Nucleus accumbens (tissue), 56 donors: ENCODE data around the gene PVRIG.
"Not testable (repeated sequence)": the region's sequence is repeated elsewhere in the genome, so short reads cannot be mapped to it uniquely, and the experiment has no call there.

Experiments used
- DNase-seq, 56 donors: peaks; one replicate each; lab custom pipeline; 2025; lab: John Stamatoyannopoulos, UW

The PVRIG gene

GRCh38 chr7:100223376-100223927 lies 3.7 kb downstream of the PVRIG start:
- not testable (repeated sequence) for DNase-seq

GRCh38 chr7:100224891-100225290 lies 5.1 kb downstream of the PVRIG start:
- not testable (repeated sequence) for DNase-seq

GRCh38 chr7:100234660-100235317 lies 15.0 kb downstream of the PVRIG start:
- DNase-seq: not testable (repeated sequence)

- not testable (repeated sequence) for DNase-seq
Measured at GRCh38 chr7:100239975-100240374, 20.2 kb downstream of the PVRIG start.

- DNase-seq: peak in 3 of 56 donors; percentile 4 to 9 (median 6)
Measured at GRCh38 chr7:100243385-100243784, 23.6 kb downstream of the PVRIG start.

- not testable (repeated sequence) for DNase-seq
Measured at GRCh38 chr7:100244988-100245605, 25.3 kb downstream of the PVRIG start.

- not testable (repeated sequence) for DNase-seq
Measured at GRCh38 chr7:100246121-100246864, 26.5 kb downstream of the PVRIG start.

- DNase-seq: not testable (repeated sequence)
Measured at GRCh38 chr7:100246865-100247137, 27.1 kb downstream of the PVRIG start.

- DNase-seq: peak in 3 of 56 donors; percentile 1 to 9 (median 8)
Measured at GRCh38 chr7:100247152-100247757, 27.5 kb downstream of the PVRIG start.

GRCh38 chr7:100248483-100248882 lies 28.7 kb downstream of the PVRIG start:
- no peak for DNase-seq

- no peak for DNase-seq
Measured at GRCh38 chr7:100257017-100257416, 37.3 kb downstream of the PVRIG start.

GRCh38 chr7:100259984-100260383 lies 40.2 kb downstream of the PVRIG start:
- not testable (repeated sequence) for DNase-seq

GRCh38 chr7:100262896-100263295 lies 43.1 kb downstream of the PVRIG start:
- DNase-seq: not testable (repeated sequence)

- not testable (repeated sequence) for DNase-seq
Measured at GRCh38 chr7:100264223-100264622, 44.5 kb downstream of the PVRIG start.

- DNase-seq: not testable (repeated sequence)
Measured at GRCh38 chr7:100264669-100265165, 45.0 kb downstream of the PVRIG start.

GRCh38 chr7:100265851-100266250 lies 46.1 kb downstream of the PVRIG start:
- not testable (repeated sequence) for DNase-seq

GRCh38 chr7:100266576-100267354 lies 47.0 kb downstream of the PVRIG start:
- DNase-seq: peak in 5 of 56 donors; percentile 1 to 43 (median 13)

GRCh38 chr7:100267648-100268047 lies 47.9 kb downstream of the PVRIG start:
- no peak for DNase-seq

- DNase-seq: not testable (repeated sequence)
Measured at GRCh38 chr7:100268882-100269281, 49.1 kb downstream of the PVRIG start.
